K562 (cell line): ENCODE results near the gene JPH3. TPM values are rescaled to one million over a fixed set of nuclear protein-coding genes. Genes with fewer than 3 reads are reported as not detected.

Experiments used
- ATAC-seq: fragments of 200-7000 bp; cut with Tn5 transposase; 3 replicates; pipeline ENCODE4 v1.9.1; 2020; ENCODE audit warnings: moderate library complexity
- BruUV-seq: library from RNA; stranded (reverse); fragments of 400-500 nt; replicated peaks from 2 replicates; lab custom pipeline; 2021; lab: Mats Ljungman, UMichigan
- CTCF ChIA-PET: fragments of 300-600 bp; formaldehyde crosslinking; extraction: SDS; loops from one replicate; lab custom pipeline; 2021; ENCODE audit warnings: low intra/inter-chr PET ratio; lab: Yijun Ruan, JAX
- POLR2A ChIA-PET: fragments of 300-600, 350-650 bp; sonication (Branson Sonifier 250); formaldehyde crosslinking; extraction: SDS; loops from one replicate; lab custom pipeline; 2021; ENCODE audit warnings: antibody characterized with exemption, inconsistent platforms; lab: Yijun Ruan, JAX
- DNase-seq, 4 experiments: peaks; one replicate each; pipeline versions ENCODE4 v3.0.0 to v3.0.0-alpha.2; 2011 to 2018; ENCODE audit warnings: low spot score in 3 of 4, mixed read lengths in 3 of 4; ENCODE audit errors: extremely low read depth in 1 of 4
- FAIRE-seq: peaks from 2 replicates; lab custom pipeline; 2011; peaks lifted over from hg19 to GRCh38; lab: Jason Lieb, UNC
- H2AFZ ChIP-seq: 2 replicates; pipeline ENCODE4 v1.6.0; 2011; ENCODE audit warnings: low read depth, low read length, control low read depth, inconsistent platforms
- H3K27ac ChIP-seq: fragments of 200-600 bp; 3 replicates; pipeline ENCODE4 v1.8.0; 2011; ENCODE audit warnings: low read depth, mild to moderate bottlenecking, control low read depth, inconsistent platforms, low read length, moderate library complexity, mixed read lengths; ENCODE audit errors: extremely low read depth
- H3K27me3 ChIP-seq, 2 experiments: fragments of 300-600 bp in 1 of 2; 2 replicates in 1 of 2; 3 replicates in 1 of 2; pipeline versions ENCODE4 v1.6.0 to v1.8.0; 2011; ENCODE audit warnings: inconsistent platforms in 2 of 2, low read length in 2 of 2, mild to moderate bottlenecking in 1 of 2, mixed read lengths in 1 of 2, moderate library complexity in 1 of 2; ENCODE audit not compliant: control insufficient read depth in 2 of 2, insufficient read depth in 2 of 2
- H3K36me3 ChIP-seq: fragments of 300-600 bp; 3 replicates; pipeline ENCODE4 v1.8.0; 2011; ENCODE audit warnings: mild to moderate bottlenecking, low read length, inconsistent platforms; ENCODE audit not compliant: control insufficient read depth, insufficient read depth
- H3K4me1 ChIP-seq, 2 experiments: fragments of 200-600 bp in 1 of 2; replicated peaks in 1 of 2; 2 replicates in 1 of 2; 3 replicates in 1 of 2; pipeline versions ENCODE4 v1.5.1 to v1.8.0; 2011; ENCODE audit warnings: inconsistent platforms in 2 of 2, low read length in 2 of 2, mild to moderate bottlenecking in 1 of 2, mixed read lengths in 1 of 2, moderate library complexity in 1 of 2; ENCODE audit not compliant: control insufficient read depth in 2 of 2, insufficient read depth in 2 of 2
- H3K4me2 ChIP-seq: 2 replicates; pipeline ENCODE4 v1.6.1; 2011; ENCODE audit warnings: low read length, control low read depth, inconsistent platforms, mixed read lengths; ENCODE audit not compliant: insufficient read depth
- H3K4me3 ChIP-seq: fragments of 200-600 bp; sonication (generic), shearing (Covaris generic); 2 replicates; pipeline ENCODE4 v1.5.1; 2016; ENCODE audit warnings: control low read depth, inconsistent platforms
- H3K79me2 ChIP-seq: fragments of 200-600 bp; 3 replicates; pipeline ENCODE4 v1.8.0; 2011; ENCODE audit warnings: low read length, inconsistent platforms; ENCODE audit not compliant: control insufficient read depth, insufficient read depth
- H3K9ac ChIP-seq, 2 experiments: 2 replicates each; pipeline versions ENCODE4 v1.6.0 to v1.6.1; 2011; ENCODE audit warnings: low read depth in 2 of 2, low read length in 2 of 2, control low read depth in 1 of 2, inconsistent platforms in 1 of 2, mild to moderate bottlenecking in 1 of 2, mixed read lengths in 1 of 2; ENCODE audit not compliant: insufficient read depth in 1 of 2
- H3K9me1 ChIP-seq: one replicate; pipeline ENCODE4 v1.6.0; 2011; ENCODE audit warnings: inconsistent platforms, mild to moderate bottlenecking, low read length, moderate library complexity; ENCODE audit not compliant: control insufficient read depth, insufficient read depth
- H3K9me3 ChIP-seq: replicated peaks from 2 replicates; pipeline ENCODE4 v1.5.1; 2011; ENCODE audit warnings: low read depth, low read length, inconsistent platforms; ENCODE audit not compliant: control insufficient read depth, insufficient read depth
- H4K20me1 ChIP-seq: replicated peaks from 2 replicates; pipeline ENCODE4 v1.6.1; 2011; ENCODE audit warnings: low read length, inconsistent platforms, mixed read lengths; ENCODE audit not compliant: control insufficient read depth, insufficient read depth
- EZH2 ChIP-seq: IDR thresholded peaks from 2 replicates; pipeline ENCODE4 v1.6.1; 2012; ENCODE audit warnings: low read depth, mild to moderate bottlenecking, inconsistent platforms, low read length, borderline replicate concordance
- HDAC6 ChIP-seq: IDR thresholded peaks from 2 replicates; pipeline ENCODE4 v1.6.1; 2012; ENCODE audit warnings: low read depth, mild to moderate bottlenecking, control low read depth, inconsistent platforms, low read length, moderate library complexity
- POLR2AphosphoS2 ChIP-seq: IDR thresholded peaks from 2 replicates; pipeline ENCODE4 v1.6.1; 2012; ENCODE audit warnings: low read length, improper control_type of control experiment
- TAL1 ChIP-seq: fragments of 450-650 bp; IDR thresholded peaks from 2 replicates; pipeline ENCODE4 v1.6.1; 2016; ENCODE audit warnings: mild to moderate bottlenecking
- TBP ChIP-seq: optimal IDR thresholded peaks from 2 replicates; pipeline ENCODE3; 2011; ENCODE audit warnings: low read depth, low read length, improper control_type of control experiment
- WGBS: fragments of 100-300 bp; shearing (Covaris generic); methylation state at CpG from one replicate; pipeline ENCODE4 v1.1.6; 2016; ENCODE audit warnings: low coverage, mixed read lengths; ENCODE audit not compliant: insufficient coverage; ENCODE audit errors: missing lambda C conversion rate; 5-methylcytosine and 5-hydroxymethylcytosine counted together
- in situ Hi-C: fragments of 300-500 bp; cut with MboI; formaldehyde crosslinking; loops from 4 replicates; pipeline ENCODE4 v1.15.0; 2018; ENCODE audit warnings: inconsistent platforms, mixed read lengths
- intact Hi-C: fragments of 100-400 bp; cut with micrococcal nuclease; formaldehyde crosslinking; loops from 2 replicates; pipeline ENCODE4 v1.14.2; 2022
- polyA plus RNA-seq, 8 experiments: library from polyadenylated mRNA; depleted of rRNA in 4 of 8; stranded (reverse) in 5 of 8; unstranded in 3 of 8; fragments of >200 nt; fragmentation: Nextera tagmentation in 2 of 8; fragmentation: Illumina TruSeq in 1 of 8; extraction: Ambion mirVana in 2 of 8; extraction: Trizol in 1 of 8; gene quantifications; 2 replicates each; pipeline versions ENCODE4 v1.2.1 to v1.2.3, GENCODE V29; 2011 to 2014; ENCODE audit warnings: inconsistent platforms in 1 of 8, missing spikeins in 1 of 8
- total RNA-seq, 7 experiments: library from RNA; depleted of rRNA in 6 of 7; stranded (reverse); fragments of >200 nt in 6 of 7; fragmentation: Illumina TruSeq in 2 of 7; extraction: Trizol in 2 of 7; gene quantifications; 2 replicates each; pipeline versions ENCODE4 v1.2.1 to v1.2.3, GENCODE V29; 2011 to 2021; ENCODE audit warnings: low replicate concordance in 1 of 7
- TF ChIP-seq, protein P1 (sequence below): IDR thresholded peaks from 2 replicates; pipeline ENCODE4 v1.6.1; 2011; ENCODE audit warnings: borderline replicate concordance, low read depth, mild to moderate bottlenecking, moderate library complexity, low read length; ENCODE audit not compliant: insufficient read depth, poor library complexity, severe bottlenecking
- TF ChIP-seq, protein P2 (sequence below): fragments of 150-350 bp; IDR thresholded peaks from 2 replicates; pipeline ENCODE4 v1.6.1; 2014; ENCODE audit warnings: low read depth, mild to moderate bottlenecking, low read length, borderline replicate concordance
- TF ChIP-seq, protein P3 (sequence below), 2 experiments: fragments of 450-650 bp; IDR thresholded peaks; 2 replicates each; pipeline ENCODE4 v1.6.1; 2016; ENCODE audit warnings: mild to moderate bottlenecking in 2 of 2, borderline replicate concordance in 1 of 2, low read depth in 1 of 2, moderate library complexity in 1 of 2

The JPH3 gene
- total and polyA plus RNA-seq, 9 of the 15 experiments (the other 6 are each of a cell fraction or from before 2014, with no cell fraction given) = 0.01 TPM; not detected in 8

DNA sequence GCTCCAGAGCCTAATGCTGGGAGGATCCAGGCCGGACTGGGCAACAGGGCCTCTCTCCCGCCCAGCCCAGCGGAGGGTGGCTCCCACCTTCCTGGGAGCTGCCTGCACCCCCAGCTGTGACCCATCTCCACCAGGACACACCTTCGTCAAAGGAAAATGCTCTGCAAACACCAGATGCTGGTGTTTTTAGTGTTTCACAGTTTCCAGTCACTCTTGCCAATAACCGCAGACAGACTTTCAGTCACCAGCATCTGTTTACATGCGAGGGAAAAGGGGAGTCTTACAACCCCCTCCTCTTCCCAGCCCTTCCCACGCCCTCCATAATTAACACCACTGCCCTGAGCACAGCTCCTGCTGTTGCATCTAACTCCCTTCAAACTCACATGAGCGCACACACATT lies 138.1 kb downstream of the JPH3 start:
- CTCF ChIA-PET = no interaction called here
- POLR2A ChIA-PET = no interaction called here
- 93% methylated on average over 7 of the region's 8 CpGs for WGBS
- TF ChIP-seq POLR2AphosphoS2 (no peak), TBP (no peak), HDAC6 (no peak), TAL1 (no peak), EZH2 (no peak)
- TF ChIP-seq, protein P1, sequence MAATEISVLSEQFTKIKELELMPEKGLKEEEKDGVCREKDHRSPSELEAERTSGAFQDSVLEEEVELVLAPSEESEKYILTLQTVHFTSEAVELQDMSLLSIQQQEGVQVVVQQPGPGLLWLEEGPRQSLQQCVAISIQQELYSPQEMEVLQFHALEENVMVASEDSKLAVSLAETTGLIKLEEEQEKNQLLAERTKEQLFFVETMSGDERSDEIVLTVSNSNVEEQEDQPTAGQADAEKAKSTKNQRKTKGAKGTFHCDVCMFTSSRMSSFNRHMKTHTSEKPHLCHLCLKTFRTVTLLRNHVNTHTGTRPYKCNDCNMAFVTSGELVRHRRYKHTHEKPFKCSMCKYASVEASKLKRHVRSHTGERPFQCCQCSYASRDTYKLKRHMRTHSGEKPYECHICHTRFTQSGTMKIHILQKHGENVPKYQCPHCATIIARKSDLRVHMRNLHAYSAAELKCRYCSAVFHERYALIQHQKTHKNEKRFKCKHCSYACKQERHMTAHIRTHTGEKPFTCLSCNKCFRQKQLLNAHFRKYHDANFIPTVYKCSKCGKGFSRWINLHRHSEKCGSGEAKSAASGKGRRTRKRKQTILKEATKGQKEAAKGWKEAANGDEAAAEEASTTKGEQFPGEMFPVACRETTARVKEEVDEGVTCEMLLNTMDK = no peak
- TF ChIP-seq, protein P2, sequence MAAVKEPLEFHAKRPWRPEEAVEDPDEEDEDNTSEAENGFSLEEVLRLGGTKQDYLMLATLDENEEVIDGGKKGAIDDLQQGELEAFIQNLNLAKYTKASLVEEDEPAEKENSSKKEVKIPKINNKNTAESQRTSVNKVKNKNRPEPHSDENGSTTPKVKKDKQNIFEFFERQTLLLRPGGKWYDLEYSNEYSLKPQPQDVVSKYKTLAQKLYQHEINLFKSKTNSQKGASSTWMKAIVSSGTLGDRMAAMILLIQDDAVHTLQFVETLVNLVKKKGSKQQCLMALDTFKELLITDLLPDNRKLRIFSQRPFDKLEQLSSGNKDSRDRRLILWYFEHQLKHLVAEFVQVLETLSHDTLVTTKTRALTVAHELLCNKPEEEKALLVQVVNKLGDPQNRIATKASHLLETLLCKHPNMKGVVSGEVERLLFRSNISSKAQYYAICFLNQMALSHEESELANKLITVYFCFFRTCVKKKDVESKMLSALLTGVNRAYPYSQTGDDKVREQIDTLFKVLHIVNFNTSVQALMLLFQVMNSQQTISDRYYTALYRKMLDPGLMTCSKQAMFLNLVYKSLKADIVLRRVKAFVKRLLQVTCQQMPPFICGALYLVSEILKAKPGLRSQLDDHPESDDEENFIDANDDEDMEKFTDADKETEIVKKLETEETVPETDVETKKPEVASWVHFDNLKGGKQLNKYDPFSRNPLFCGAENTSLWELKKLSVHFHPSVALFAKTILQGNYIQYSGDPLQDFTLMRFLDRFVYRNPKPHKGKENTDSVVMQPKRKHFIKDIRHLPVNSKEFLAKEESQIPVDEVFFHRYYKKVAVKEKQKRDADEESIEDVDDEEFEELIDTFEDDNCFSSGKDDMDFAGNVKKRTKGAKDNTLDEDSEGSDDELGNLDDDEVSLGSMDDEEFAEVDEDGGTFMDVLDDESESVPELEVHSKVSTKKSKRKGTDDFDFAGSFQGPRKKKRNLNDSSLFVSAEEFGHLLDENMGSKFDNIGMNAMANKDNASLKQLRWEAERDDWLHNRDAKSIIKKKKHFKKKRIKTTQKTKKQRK = no peak
- TF ChIP-seq, protein P3, sequence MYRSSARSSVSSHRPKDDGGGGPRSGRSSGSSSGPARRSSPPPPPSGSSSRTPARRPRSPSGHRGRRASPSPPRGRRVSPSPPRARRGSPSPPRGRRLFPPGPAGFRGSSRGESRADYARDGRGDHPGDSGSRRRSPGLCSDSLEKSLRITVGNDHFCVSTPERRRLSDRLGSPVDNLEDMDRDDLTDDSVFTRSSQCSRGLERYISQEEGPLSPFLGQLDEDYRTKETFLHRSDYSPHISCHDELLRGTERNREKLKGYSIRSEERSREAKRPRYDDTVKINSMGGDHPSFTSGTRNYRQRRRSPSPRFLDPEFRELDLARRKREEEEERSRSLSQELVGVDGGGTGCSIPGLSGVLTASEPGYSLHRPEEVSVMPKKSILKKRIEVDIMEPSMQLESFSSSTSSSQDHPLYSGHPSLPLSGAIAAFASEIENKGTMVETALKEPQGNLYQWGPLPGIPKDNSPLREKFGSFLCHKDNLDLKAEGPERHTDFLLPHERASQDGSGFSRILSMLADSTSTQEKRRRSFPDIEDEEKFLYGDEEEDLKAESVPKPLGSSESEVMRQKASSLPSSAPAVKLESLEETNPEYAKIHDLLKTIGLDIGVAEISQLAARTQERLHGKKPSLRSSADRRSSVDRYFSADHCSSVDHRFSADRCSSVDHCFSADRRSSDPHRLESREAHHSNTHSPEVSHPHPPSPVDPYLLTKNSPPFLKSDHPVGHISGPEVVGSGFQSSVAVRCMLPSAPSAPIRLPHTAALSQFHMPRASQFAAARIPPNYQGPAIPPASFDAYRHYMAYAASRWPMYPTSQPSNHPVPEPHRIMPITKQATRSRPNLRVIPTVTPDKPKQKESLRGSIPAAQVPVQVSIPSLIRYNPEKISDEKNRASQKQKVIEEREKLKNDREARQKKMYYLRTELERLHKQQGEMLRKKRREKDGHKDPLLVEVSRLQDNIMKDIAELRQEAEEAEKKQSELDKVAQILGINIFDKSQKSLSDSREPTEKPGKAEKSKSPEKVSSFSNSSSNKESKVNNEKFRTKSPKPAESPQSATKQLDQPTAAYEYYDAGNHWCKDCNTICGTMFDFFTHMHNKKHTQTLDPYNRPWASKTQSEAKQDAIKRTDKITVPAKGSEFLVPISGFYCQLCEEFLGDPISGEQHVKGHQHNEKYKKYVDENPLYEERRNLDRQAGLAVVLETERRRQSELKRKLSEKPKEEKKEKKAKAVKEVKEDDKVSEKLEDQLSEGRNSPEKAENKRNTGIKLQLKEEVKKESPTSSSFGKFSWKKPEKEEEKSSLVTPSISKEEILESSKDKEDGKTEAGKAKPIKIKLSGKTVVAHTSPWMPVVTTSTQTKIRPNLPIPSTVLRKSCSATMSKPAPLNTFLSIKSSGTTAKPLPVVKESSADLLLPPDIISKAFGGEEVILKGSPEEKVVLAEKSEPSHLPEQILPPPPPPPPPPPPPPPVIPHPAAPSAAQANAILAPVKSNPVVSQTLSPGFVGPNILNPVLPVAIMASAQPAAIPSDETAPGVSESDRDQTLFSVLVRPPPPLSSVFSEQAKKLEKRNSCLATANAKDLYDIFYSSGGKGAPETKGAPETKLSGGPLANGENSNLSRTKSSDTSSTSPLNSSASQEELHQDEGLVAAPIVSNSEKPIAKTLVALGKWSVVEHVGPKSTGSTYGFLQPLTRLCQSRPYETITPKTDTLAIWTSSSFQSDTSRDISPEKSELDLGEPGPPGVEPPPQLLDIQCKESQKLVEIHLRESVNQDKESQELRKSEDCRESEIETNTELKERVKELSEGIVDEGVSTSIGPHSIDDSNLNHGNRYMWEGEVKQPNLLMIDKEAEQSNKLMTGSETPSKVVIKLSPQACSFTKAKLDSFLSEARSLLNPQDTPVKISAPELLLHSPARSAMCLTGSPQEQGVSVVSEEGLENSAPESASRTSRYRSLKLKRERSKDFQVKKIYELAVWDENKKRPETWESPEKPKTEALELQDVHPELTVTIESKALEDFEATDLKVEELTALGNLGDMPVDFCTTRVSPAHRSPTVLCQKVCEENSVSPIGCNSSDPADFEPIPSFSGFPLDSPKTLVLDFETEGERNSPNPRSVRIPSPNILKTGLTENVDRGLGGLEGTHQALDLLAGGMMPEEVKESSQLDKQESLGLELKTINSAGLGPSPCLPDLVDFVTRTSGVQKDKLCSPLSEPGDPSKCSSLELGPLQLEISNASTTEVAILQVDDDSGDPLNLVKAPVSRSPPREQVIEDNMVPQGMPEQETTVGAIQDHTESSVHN (IDR thresholded peaks at IDR 0.05; ENCODE audit: borderline replicate concordance in 1 of 2, low read depth in 1 of 2) = no peak

More for the DNA sequence above, 138.1 kb downstream of the JPH3 start:
- no peak for FAIRE-seq
- H4K20me1 ChIP-seq = peaks cover 8% of the 10 kb centered on the region
- intact Hi-C loops (no loop called here), in situ Hi-C loops (no loop called here)
- H3K9me1 ChIP-seq = no peaks in the 10 kb centered on the region
- H3K4me1 ChIP-seq = peaks cover 0 to 10% of the 10 kb centered on the region in 2 experiments; a peak in 3 of 5 replicates
- H3K36me3 ChIP-seq = peaks cover 71% of the 10 kb centered on the region
- no peaks in the 10 kb centered on the region for H3K9me3 ChIP-seq
- H3K27me3 ChIP-seq = no peaks in the 10 kb centered on the region
- no peak for DNase-seq
- no peak overlapping the region for H2AFZ ChIP-seq
- BruUV-seq = no TSS peak
- H3K4me3 ChIP-seq = no peak overlapping the region
- no peak overlapping the region for H3K27ac ChIP-seq
- H3K4me2 ChIP-seq = no peak overlapping the region
- peaks cover 20% of the 10 kb centered on the region; the same call in 2 of the 3 replicates for H3K79me2 ChIP-seq
- peak overlapping the region in 1 of 2 experiments; percentile 71; a peak in 2 of 4 replicates for H3K9ac ChIP-seq
- no peak for ATAC-seq
